22Rv1 (cell line): ENCODE data around the gene CCN6.

Source experiments
- CTCF ChIP-seq: fragments of 450-650 bp; IDR thresholded peaks from 2 replicates; pipeline ENCODE4 v1.5.1; 2017; ENCODE audit warnings: mild to moderate bottlenecking
- ZFX ChIP-seq: fragments of 450-650 bp; IDR thresholded peaks from 2 replicates; pipeline ENCODE4 v1.6.1; 2017; ENCODE audit warnings: antibody characterized with exemption, borderline replicate concordance

- TF ChIP-seq CTCF: no peak
- TF ChIP-seq ZFX: no peak
Observed at GRCh38 chr6:112114577-112115223, 60.8 kb downstream of the CCN6 start.
